ENCODE data around the gene DNM1.

DNA sequence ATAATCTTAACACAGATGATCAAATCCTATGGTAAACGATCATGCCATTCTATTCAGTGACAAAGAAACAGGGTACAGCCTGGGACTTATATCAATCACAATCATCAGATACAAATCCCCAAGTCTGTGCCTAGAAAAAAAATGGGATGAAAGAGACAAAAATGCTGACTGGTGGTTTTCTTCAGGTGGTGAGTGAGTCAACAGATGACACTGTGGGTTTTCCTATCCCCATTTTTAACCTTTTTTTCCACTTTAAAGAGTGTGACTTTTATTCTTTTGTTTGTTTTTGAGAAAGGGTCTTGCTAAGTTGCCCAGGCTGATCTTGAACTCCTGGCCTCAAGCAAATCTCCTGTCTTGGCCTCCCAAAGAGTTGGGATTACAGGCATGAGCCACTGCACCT, 15.0 kb upstream of the DNM1 start:
- TF ChIP-seq CTCF (IDR thresholded peaks at IDR 0.05) (no peak), EP300 (IDR thresholded peaks at IDR 0.05) (no peak), POLR2A (IDR thresholded peaks at IDR 0.05) (no peak)
